ENCODE measurements around the gene DLK2.
A peak's percentile ranks its signal among the peaks of the same experiment; 100 is the strongest.

DLK2 gene

GRCh38 chr6:43475516-43475915 is 20.2 kb upstream of the DLK2 start:
- no peak overlapping the region for H3K27ac ChIP-seq
- CTCF ChIA-PET, result no interaction called here
- DNase-seq (ENCODE audit: low spot score), result no peak
- TF ChIP-seq CTCF (conservative IDR thresholded peaks at IDR 0.05; ENCODE audit: low read depth), result no peak
- POLR2A ChIA-PET (ENCODE audit: low non-redundant PET), result no interaction called here

- TF ChIP-seq CTCF (conservative IDR thresholded peaks at IDR 0.05; ENCODE audit: low read depth), result no peak
- ChIA-PET POLR2A (ENCODE audit: low non-redundant PET) (no interaction called here), CTCF (no interaction called here)
- DNase-seq (ENCODE audit: low spot score), result no peak
- H3K27ac ChIP-seq, result no peak overlapping the region
Observed at GRCh38 chr6:43472515-43472914, 17.2 kb upstream of the DLK2 start.

GRCh38 chr6:43471399-43471798 is 16.1 kb upstream of the DLK2 start:
- CTCF ChIA-PET, result interaction anchor here (0.6 to 1.1 kb wide), 3 partner anchors 14 to 25 kb away, joined by 3 to 4 read pairs (median 4); no protein-coding TSS in a partner anchor
- POLR2A ChIA-PET (ENCODE audit: low non-redundant PET), result no interaction called here
- TF ChIP-seq CTCF (conservative IDR thresholded peaks at IDR 0.05; ENCODE audit: low read depth), result no peak
- DNase-seq (ENCODE audit: low spot score), result no peak
- no peak overlapping the region for H3K27ac ChIP-seq

GRCh38 chr6:43469947-43470346 is 14.6 kb upstream of the DLK2 start:
- TF ChIP-seq CTCF (conservative IDR thresholded peaks at IDR 0.05; ENCODE audit: low read depth), result no peak
- ChIA-PET CTCF (interaction anchor here (0.6 to 0.7 kb wide), 2 partner anchors 10 to 13 kb away, joined by 4 read pairs; no protein-coding TSS in a partner anchor), POLR2A (ENCODE audit: low non-redundant PET) (no interaction called here)
- no peak overlapping the region for H3K27ac ChIP-seq
- DNase-seq (ENCODE audit: low spot score), result no peak

- DNase-seq (ENCODE audit: low spot score), result no peak
- ChIA-PET POLR2A (ENCODE audit: low non-redundant PET) (no interaction called here), CTCF (interaction anchor here (0.7 kb wide), 1 partner anchor 11 kb away, joined by 4 read pairs; no protein-coding TSS in a partner anchor)
- TF ChIP-seq CTCF (conservative IDR thresholded peaks at IDR 0.05; ENCODE audit: low read depth), result no peak
- peak overlapping the region; percentile 29; the same call in 1 of the 2 replicates for H3K27ac ChIP-seq
Observed at GRCh38 chr6:43468748-43469681, 13.7 kb upstream of the DLK2 start.

- CTCF ChIA-PET, result no interaction called here
- TF ChIP-seq CTCF (conservative IDR thresholded peaks at IDR 0.05; ENCODE audit: low read depth), result no peak
- DNase-seq (ENCODE audit: low spot score), result no peak
Observed at GRCh38 chr6:43468240-43468639, 12.9 kb upstream of the DLK2 start.

More at GRCh38 chr6:43468240-43468639, 12.9 kb upstream of the DLK2 start:
- POLR2A ChIA-PET (ENCODE audit: low non-redundant PET), result no interaction called here
- no peak overlapping the region for H3K27ac ChIP-seq
